ENCODE data around the gene EPB41L2. TPM values are rescaled to one million over a fixed set of nuclear protein-coding genes. Genes with fewer than 3 reads are reported as not detected.

EPB41L2 gene
- total RNA-seq, 1 experiment from 2014 or later, result 106 TPM

- no peak for TF ChIP-seq PREB (CRISPR knock-in tag; IDR thresholded peaks at IDR 0.05; ENCODE audit: borderline replicate concordance)
- TF ChIP-seq EMX1 (CRISPR knock-in tag; IDR thresholded peaks at IDR 0.05), result no peak
These were observed 4.5 kb upstream of the EPB41L2 start (continued) for GRCh38 chr6:131067521-131067920.

DNA sequence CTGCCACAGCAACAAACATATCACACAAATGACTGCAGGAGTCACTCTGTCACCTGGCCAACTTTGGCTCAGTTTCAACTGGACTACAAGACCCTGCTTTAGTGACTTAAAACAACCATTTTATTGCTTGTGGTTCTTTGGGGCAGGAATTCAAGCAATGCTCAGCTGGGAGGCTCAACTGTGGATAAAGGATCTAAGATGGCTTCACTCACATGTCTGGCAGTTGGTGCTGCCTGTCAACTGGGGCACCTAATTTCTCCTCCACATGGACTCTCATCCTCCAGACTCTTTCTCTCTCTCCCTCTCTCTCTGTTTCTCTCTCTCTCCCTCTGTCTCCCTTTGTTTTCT lies 2.8 kb upstream of the EPB41L2 start:
- Mint-ChIP-seq H3K36me3 (no peaks in the 10 kb centered on the region), H3K4me1 (peaks cover 23% of the 10 kb centered on the region), H3K9me3 (peaks cover 7% of the 10 kb centered on the region; the same call in 1 of the 2 replicates), H3K27me3 (ENCODE audit: low read depth) (peaks cover 17% of the 10 kb centered on the region), H3K4me3 (no peak overlapping the region), H3K27ac (no peak overlapping the region)
- DNase-seq (ENCODE audit: low spot score) (no peak), ATAC-seq (no peak)
- CTCF ChIA-PET, result no interaction called here
- TF ChIP-seq ZMAT4 (CRISPR knock-in tag; IDR thresholded peaks at IDR 0.05) (no peak), HMGA2 (CRISPR knock-in tag; IDR thresholded peaks at IDR 0.05) (no peak), ETV6 (CRISPR knock-in tag; IDR thresholded peaks at IDR 0.05) (no peak), IRF2 (CRISPR knock-in tag; IDR thresholded peaks at IDR 0.05; ENCODE audit: borderline replicate concordance, low read depth) (no peak), ZNF671 (CRISPR knock-in tag; IDR thresholded peaks at IDR 0.05) (no peak), ATF1 (CRISPR knock-in tag; IDR thresholded peaks at IDR 0.05) (no peak), JAZF1 (CRISPR knock-in tag; IDR thresholded peaks at IDR 0.05) (no peak), JUN (CRISPR knock-in tag; IDR thresholded peaks at IDR 0.05) (no peak), PREB (CRISPR knock-in tag; IDR thresholded peaks at IDR 0.05; ENCODE audit: borderline replicate concordance) (no peak), NFE2L1 (CRISPR knock-in tag; IDR thresholded peaks at IDR 0.05) (no peak), CBFB (CRISPR knock-in tag; IDR thresholded peaks at IDR 0.05; ENCODE audit: low read depth) (no peak), TEAD1 (CRISPR knock-in tag; IDR thresholded peaks at IDR 0.05) (no peak), NFATC4 (CRISPR knock-in tag; IDR thresholded peaks at IDR 0.05) (no peak), ATF3 (CRISPR knock-in tag; conservative IDR thresholded peaks at IDR 0.05) (no peak), SMAD3 (CRISPR knock-in tag; IDR thresholded peaks at IDR 0.05; ENCODE audit: borderline replicate concordance) (no peak), AR (CRISPR knock-in tag; IDR thresholded peaks at IDR 0.05) (no peak)
- TF ChIP-seq, protein P1, sequence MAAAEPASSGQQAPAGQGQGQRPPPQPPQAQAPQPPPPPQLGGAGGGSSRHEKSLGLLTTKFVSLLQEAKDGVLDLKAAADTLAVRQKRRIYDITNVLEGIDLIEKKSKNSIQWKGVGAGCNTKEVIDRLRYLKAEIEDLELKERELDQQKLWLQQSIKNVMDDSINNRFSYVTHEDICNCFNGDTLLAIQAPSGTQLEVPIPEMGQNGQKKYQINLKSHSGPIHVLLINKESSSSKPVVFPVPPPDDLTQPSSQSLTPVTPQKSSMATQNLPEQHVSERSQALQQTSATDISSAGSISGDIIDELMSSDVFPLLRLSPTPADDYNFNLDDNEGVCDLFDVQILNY (CRISPR knock-in tag; IDR thresholded peaks at IDR 0.05), result no peak
- TF ChIP-seq, protein P2, sequence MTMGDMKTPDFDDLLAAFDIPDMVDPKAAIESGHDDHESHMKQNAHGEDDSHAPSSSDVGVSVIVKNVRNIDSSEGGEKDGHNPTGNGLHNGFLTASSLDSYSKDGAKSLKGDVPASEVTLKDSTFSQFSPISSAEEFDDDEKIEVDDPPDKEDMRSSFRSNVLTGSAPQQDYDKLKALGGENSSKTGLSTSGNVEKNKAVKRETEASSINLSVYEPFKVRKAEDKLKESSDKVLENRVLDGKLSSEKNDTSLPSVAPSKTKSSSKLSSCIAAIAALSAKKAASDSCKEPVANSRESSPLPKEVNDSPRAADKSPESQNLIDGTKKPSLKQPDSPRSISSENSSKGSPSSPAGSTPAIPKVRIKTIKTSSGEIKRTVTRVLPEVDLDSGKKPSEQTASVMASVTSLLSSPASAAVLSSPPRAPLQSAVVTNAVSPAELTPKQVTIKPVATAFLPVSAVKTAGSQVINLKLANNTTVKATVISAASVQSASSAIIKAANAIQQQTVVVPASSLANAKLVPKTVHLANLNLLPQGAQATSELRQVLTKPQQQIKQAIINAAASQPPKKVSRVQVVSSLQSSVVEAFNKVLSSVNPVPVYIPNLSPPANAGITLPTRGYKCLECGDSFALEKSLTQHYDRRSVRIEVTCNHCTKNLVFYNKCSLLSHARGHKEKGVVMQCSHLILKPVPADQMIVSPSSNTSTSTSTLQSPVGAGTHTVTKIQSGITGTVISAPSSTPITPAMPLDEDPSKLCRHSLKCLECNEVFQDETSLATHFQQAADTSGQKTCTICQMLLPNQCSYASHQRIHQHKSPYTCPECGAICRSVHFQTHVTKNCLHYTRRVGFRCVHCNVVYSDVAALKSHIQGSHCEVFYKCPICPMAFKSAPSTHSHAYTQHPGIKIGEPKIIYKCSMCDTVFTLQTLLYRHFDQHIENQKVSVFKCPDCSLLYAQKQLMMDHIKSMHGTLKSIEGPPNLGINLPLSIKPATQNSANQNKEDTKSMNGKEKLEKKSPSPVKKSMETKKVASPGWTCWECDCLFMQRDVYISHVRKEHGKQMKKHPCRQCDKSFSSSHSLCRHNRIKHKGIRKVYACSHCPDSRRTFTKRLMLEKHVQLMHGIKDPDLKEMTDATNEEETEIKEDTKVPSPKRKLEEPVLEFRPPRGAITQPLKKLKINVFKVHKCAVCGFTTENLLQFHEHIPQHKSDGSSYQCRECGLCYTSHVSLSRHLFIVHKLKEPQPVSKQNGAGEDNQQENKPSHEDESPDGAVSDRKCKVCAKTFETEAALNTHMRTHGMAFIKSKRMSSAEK (CRISPR knock-in tag; IDR thresholded peaks at IDR 0.05; ENCODE audit: borderline replicate concordance), result no peak
- TF ChIP-seq, protein P3, sequence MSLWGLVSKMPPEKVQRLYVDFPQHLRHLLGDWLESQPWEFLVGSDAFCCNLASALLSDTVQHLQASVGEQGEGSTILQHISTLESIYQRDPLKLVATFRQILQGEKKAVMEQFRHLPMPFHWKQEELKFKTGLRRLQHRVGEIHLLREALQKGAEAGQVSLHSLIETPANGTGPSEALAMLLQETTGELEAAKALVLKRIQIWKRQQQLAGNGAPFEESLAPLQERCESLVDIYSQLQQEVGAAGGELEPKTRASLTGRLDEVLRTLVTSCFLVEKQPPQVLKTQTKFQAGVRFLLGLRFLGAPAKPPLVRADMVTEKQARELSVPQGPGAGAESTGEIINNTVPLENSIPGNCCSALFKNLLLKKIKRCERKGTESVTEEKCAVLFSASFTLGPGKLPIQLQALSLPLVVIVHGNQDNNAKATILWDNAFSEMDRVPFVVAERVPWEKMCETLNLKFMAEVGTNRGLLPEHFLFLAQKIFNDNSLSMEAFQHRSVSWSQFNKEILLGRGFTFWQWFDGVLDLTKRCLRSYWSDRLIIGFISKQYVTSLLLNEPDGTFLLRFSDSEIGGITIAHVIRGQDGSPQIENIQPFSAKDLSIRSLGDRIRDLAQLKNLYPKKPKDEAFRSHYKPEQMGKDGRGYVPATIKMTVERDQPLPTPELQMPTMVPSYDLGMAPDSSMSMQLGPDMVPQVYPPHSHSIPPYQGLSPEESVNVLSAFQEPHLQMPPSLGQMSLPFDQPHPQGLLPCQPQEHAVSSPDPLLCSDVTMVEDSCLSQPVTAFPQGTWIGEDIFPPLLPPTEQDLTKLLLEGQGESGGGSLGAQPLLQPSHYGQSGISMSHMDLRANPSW (CRISPR knock-in tag; conservative IDR thresholded peaks at IDR 0.05; ENCODE audit: low read depth), result no peak
- TF ChIP-seq, protein P4, sequence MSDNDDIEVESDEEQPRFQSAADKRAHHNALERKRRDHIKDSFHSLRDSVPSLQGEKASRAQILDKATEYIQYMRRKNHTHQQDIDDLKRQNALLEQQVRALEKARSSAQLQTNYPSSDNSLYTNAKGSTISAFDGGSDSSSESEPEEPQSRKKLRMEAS (CRISPR knock-in tag; IDR thresholded peaks at IDR 0.05), result no peak
- POLR2A ChIA-PET, result no interaction called here
